CD4-positive, alpha-beta T cell treated with Interleukin-17A for 4 hours (primary cell): ENCODE results near the gene CDC14A.
A peak's percentile ranks its signal among the peaks of the same experiment; 100 is the strongest.

Source experiments
- DNase-seq: peaks from one replicate; pipeline ENCODE4 v3.0.0-alpha.2; 2020; ENCODE audit warnings: mixed read lengths

The CDC14A gene

DNA sequence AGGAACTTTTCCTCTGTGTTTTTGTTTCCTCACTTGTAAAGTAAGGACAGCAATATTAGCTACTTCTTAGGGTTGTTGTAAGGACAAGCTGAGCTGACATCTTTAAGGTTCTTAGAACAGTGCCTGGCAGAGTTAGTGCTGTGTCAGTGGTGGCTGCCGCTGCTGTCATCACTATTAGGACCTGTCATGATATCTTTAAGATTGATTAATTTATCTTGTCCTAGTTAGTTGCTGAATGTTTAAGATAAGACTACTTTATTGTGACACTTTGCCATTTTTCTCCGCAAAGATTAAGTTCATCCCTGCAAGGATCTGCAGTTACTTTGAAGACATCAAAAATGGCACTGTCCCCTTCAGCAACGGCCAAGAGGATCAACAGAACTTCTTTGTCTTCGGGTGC is 145.5 kb downstream of the CDC14A start:
- DNase-seq = no peak

DNA sequence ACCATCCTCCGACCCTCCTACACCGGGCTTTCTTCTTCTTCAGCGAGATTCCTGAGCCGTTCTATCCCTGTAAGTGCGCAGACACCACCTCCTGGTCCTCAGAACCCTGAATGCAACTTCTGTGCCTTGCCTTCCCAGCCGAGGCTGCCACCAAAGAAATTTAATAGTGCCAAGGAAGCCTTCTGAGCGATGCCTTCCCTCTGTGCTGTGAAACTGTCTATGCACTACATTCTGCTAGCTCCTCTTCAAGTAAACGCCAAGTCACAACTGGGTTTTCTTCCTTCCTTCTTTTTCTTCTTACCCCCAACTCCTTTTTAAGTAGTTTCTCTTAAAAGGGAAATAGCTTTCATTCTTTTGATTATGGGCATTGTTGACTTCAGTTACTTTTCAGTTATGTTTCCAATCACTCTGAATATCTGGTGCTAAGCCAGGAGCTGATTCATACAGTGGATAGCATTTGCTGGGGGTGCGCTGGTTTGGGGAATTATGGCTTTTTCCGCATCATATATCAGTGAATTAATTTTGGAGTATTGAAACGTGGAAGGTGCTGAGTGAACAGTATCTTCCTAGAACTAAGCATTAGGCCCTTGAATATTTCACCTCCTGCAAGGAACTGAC is 147.0 kb downstream of the CDC14A start:
- no peak for DNase-seq

DNA sequence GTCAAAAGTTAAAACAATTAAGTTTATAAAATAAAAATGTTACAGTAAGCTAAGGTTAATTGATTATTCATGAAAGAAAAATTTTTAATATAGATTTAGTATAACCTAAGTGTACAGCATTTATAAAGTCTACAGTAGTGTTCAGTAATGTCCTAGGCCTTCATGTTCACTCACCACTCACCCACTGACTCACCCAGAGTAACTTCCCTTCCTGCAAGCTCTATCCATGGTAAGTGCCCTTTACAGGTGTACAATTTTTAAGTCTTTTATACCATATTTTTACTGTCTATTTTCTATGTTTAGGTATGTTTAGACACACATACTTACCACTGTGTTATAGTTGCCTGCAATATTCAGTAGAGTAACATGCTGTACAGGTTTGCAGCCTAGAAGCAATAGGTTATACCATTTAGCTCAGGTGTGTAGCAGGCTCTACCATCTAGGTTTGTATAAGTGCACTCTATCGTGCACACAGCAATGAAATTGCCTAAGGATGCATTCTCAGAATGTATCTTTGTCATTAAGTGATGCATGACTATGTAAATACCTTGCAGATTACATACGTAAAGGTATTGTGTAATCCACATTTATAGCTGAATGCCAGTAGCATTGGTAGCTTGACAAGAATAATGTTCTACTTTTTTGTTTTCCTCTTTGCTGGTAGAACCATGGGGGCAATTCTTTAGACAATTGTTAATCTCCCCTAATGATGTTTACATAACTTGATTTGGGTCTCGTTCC is 149.9 kb downstream of the CDC14A start:
- DNase-seq = no peak

DNA sequence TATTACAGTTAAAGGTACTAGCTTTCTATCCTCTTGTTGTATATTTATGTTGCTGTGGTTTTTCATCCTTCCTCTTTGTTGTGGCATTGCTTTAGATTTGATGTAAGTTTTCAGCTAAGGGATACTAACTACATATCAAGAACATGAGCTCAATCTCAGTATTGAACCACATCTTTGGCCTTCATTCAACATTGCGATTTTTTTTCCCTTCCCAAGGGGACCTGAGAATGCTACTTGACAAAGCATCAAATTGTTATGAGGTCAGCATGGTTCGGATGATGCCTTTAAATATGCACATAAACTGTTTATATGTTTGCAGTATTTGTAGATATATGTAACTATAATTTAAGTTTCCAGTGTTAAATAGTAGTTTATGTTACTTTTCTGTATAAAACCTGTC is 153.9 kb downstream of the CDC14A start:
- DNase-seq = no peak

DNA sequence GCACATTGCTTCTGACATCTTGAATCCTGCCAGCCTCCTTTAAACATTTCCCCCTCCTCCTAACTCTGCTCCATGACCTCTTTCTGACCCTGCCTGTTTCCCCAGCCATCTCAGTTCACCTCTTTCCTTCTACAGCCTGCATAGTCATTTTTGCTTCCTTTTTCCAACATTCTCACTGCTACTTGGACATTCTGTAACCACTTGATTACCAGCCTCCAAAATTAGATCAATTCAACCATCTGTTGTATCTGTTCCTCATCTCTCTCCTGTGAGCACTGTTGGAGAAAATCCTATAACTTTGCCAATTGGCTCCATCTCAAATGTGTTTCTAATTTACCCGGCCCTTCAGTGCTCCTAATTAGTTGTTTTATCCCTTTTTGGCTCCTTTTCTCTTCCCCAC is 158.1 kb downstream of the CDC14A start:
- DNase-seq = no peak

DNA sequence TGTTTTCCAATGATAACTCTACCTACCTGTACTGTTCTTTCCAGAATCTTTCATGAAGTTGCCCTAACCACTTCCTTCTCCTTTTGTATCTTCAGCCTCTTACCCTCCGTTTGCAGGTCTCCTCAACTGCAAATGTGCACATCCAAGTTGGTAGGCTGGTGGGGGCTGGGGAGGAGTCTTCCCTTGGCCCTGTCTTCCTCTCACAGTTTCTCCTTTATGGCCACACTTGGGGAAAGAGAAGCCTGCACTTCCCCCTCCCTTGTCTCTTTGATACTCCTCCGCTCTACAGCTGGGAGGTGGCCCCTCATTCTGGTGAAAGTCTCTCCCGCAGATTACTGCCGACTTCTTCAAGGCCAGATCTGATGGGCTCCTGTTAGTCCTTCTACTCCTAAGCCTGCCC is 158.8 kb downstream of the CDC14A start:
- DNase-seq = no peak

DNA sequence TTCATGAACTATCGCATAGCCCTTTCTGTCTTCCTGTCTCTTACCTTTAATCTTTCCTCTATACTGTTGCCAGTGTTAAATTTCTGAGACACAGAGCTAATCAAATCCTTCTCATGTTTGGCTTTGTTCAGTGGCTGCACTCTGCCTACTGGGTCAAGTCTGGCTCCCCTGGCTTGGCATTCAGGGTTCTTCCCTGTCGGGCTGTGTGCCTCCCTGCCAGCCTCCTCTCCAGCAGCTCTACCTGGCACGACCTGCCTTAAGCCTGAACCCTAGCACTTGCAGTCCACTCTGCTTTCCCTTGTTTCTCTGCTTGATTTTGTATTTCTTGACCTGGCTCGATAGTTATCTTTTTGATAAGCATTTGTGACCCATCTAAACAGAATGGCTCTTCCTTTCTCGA is 159.5 kb downstream of the CDC14A start:
- no peak for DNase-seq

DNA sequence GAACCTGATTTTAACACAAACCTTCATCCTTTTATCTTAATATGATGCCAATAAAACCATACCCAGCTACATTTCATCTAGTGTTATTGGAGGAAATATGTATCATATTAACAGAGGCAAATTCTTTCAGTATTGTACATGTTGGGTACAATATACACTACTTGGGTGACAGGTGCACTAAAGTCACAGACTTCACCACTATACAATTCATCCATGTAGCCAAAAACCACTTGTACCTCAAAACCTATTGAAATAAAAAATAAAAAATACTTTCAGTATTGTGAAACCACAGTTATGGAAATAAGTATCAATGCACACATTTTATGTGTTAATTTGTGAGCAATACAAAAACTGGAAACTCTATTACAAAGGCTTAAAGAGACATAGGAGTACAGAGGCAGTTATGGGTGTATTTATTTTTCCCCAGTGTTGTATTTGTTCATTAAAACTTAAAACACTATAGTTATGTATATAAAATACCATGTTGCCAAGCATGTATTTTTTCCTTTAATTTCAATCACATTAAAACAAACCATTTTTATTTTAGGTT is 160.6 kb downstream of the CDC14A start:
- no peak for DNase-seq

DNA sequence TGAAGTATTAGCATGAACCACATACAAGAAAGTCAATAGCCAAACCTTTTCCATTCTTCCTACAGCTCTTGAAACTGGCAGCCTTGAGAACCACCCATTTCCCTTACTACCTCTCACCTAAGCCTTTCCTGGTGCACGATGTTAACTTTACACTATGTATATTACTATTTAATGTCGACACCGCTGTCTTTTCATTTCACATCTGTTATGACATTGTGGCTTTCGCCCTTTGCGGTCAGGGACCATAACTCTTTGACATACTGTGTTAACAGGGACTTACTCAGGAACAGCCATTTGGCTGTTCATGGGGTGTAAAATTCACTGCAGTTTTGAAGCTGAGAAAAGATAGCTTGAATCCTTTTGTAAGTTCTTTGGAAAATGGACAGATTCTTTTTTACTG is 164.6 kb downstream of the CDC14A start:
- no peak for DNase-seq

DNA sequence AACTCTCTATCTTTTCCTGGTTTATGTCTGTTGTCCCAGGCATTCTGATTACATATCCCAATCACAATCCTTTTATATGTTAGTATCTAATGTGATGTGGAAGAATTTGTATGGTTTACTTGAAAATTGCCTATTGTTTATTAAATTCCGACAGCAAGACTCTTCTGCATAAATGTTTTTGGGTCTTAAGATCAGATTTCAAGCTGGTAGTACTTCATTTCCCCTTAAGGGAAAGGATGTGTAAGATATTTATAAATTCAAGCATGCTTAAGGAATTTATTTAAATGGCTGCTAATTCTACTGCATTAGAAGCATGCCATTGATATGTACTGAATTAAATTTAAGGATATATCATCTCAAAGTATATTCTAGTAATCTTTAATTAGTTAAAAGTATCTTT is 165.2 kb downstream of the CDC14A start:
- DNase-seq = no peak

DNA sequence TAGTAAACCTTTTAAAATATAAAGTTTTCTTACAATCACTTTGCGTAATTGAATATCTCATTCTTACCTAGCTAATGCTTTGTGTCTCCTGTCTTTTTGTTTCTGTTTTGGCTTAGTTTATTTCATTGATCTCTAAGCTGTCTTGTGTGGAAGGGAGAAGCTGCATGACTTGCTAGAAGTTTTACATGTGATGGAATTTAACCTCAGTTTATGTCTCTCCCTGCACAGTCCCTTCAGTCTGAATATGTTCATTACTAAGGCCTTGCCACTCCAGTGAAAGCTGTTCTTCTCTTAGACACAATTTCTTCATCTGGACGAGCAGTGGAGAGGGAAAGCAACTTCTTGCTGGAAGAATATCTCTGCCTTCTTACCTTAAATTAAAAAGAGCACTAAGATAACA is 165.7 kb downstream of the CDC14A start:
- DNase-seq = no peak

DNA sequence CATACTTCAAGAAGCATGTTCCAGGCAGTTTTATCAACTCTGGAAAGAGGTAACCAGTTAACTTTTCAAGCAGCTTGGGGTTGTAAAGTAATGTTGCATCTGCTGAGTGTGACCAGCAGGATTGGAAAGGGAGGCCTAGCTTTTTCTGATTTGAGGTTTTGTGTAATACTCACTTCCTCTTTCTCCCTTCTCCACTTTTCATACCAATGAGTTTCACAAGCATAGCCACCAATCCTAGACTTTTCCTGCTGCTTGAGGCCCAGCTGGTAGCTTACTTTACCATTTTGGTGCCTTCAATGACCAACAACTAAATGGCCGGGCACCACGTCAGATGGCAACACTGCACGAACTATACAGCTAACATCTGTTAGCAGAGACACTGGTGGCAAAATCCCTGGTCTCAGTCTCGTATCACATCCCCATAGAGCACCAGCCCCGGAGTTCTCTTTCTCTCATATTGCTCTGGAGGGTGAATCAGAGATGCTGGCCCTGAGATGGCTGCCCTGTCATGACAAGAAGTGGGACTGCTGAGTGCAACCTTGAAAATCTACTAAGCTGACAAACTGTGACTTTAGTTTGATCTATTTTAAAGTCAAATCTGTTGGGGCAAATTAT is 170.8 kb downstream of the CDC14A start:
- DNase-seq = no peak

DNA sequence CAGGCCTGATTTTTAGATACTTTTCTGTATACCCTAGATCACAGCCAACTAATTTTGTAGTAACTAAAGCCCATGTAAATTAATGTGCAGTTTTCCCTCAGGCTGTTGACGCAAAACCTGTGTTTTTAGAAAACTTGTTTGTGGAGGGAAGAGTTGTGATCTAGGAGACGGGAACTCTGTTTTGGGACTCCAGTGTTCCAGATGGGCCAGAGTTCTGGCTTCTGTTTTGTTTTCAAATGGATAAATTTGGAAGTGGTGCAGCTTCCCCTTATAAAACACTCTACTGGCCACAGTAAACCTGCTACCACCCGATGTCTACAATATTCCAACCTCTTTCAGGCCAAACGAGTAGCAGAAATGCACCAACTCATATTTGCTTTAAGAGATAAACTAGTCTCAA is 172.0 kb downstream of the CDC14A start:
- no peak for DNase-seq

DNA sequence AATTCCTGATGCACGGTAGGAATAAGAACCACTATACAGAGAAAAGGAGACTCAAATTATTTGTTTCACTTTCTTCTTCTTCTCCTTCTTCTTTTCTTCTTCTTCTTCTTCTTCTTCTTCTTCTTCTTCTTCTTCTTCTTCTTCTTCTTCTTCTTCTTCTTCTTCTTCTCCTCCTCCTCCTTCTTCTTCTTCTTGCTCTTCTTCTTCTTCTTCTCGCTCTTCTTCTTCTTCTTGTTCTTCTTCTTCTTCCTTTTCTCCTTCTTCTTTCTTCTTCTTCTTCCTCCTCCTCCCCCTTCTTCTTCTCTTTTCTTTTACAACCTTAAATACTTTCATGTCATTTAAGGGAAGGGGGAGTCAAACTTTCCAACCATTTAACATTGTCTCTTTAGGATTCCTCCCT is 174.6 kb downstream of the CDC14A start:
- DNase-seq = no peak

DNA sequence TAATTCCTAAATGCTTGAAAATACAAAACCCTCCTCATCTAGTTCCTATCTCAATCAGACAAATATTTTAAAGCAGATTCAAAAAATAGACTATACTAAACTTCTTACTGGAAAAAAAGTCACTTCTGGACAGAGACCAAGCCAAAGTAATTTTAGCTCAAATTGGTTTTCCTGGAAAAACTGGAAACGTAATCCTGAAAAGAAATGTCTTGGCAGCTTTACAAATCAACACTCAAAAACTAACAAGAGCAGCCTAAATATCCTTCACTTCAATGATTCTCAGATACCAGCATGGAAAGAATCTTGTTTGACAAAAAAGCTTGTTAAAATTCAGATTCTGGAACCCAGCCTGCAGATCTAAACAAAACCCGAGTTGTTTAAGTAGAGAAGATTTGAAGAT is 176.6 kb downstream of the CDC14A start:
- no peak for DNase-seq

DNA sequence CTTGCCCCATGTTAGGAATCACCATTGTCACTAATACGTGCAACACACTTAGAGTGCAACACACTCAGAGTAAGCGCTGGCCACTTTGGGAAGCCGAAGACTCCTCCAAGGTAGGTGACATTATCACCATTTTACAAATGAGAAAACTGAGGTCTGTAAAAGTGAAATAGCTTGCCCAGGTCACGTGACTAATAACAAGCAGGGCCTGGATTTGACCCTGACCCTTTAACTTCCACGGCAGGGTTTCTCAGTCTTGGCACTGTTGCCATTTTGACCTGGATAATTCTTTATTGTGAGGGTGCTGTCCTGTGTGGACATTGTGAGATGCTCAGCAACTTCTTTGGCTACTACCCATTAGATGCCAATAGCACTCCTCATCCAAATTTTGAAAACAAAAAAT is 177.8 kb downstream of the CDC14A start:
- no peak for DNase-seq

DNA sequence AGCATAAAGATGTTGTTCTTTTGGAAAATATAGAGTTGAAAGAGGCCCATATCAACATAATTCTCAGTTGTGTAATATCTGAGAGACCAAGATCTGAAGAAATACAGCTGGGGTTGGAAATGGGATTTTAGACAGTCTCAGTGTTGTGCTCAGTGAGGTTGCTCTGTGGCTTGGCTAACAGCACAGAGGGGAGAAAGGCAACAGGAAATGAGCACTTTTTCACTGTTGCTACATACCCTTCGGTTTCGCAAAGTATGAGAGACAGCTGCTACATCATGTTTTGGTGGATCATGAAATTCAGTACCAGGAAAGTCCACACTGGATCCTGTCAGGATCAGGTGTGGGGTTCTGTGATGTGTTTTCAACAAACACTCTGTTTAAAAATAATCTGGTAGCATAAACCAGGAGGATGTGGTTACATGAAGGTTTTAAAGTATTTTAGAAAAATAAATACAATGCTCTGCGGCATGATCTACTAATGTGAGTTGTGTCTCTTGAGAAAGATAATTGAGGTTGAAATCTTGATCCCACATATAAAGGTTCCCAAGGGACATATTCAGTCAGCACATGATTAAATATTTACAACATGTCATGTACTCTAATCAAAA is 178.7 kb downstream of the CDC14A start:
- DNase-seq = peak; percentile 4

DNA sequence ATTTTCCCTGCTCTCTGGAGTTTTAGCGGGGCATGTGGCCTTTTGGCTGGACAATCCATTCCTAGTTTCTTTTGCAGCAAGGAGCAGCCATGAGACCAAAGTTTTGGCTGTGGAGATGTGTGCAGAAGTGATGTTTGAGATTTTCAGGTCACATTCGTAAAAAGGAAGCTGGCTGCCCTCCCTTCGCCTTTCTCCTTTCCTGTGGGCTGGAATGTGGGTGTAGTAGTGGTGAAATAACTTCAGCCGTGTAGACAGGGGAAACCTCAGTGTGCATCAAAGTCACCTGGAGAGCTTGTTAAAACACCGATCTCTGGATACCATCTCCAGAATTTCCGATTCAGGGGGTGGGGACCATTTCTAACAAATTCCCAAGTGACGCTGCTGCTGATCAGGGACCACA is 180.3 kb downstream of the CDC14A start:
- no peak for DNase-seq

DNA sequence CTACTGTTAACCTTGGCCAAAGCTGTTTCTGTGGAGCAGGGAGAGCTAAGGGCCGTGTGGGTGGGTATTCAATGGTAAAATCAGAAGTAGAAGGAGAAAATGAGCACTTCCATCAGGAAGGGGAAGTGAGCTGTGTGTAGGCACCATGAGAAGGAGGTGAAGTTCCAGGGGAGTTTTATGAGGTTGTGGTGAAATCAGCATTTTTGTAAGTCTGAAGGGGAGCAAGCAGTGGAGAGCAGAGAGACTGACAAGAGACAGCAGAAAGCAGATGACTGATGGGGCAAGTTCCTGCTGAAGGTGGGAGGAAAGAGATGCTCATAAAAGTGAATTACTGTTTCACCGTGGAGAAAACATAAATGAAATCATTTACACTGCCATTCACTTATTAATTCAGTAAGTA is 183.0 kb downstream of the CDC14A start:
- no peak for DNase-seq

DNA sequence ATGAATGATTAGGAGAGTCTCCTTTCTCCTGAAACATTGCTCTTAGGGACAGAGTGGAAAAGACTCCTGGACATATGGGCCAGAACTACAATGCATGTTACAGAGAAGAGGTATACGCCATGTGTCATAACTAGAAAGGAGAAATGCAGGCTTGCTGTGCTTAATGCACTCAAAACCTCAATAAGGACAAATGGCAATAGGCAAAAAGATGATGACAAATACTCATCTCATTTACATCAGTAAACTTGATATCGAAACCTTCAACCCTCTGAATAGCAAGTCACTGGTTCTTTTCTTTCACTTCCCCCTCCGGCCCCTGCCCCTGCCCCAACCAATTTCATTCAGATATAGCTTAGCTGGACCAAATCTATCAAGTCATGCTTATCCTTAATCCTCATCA is 183.7 kb downstream of the CDC14A start:
- DNase-seq = no peak

DNA sequence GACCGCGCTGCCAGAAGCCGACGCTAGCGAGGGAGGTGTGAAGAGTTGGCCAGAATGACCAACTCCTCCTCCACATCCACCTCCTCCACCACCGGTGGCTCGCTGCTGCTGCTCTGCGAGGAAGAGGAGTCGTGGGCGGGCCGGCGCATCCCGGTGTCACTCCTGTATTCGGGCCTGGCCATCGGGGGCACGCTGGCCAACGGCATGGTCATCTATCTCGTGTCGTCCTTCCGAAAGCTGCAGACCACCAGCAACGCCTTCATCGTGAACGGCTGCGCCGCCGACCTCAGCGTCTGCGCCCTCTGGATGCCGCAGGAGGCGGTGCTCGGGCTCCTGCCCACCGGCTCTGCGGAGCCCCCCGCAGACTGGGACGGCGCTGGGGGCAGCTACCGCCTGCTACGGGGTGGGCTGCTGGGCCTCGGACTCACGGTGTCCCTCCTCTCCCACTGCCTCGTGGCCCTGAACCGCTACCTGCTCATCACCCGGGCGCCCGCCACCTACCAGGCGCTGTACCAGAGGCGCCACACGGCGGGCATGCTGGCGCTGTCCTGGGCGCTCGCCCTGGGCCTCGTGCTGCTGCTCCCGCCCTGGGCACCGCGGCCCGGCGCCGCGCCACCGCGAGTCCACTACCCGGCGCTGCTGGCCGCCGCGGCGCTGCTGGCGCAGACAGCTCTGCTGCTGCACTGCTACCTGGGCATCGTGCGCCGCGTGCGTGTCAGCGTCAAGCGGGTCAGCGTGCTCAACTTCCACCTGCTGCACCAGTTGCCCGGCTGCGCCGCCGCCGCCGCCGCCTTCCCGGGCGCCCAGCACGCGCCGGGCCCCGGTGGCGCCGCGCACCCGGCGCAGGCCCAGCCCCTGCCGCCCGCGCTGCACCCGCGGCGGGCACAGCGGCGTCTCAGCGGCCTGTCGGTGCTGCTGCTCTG is 186.9 kb downstream of the CDC14A start:
- peak; percentile 29 for DNase-seq

DNA sequence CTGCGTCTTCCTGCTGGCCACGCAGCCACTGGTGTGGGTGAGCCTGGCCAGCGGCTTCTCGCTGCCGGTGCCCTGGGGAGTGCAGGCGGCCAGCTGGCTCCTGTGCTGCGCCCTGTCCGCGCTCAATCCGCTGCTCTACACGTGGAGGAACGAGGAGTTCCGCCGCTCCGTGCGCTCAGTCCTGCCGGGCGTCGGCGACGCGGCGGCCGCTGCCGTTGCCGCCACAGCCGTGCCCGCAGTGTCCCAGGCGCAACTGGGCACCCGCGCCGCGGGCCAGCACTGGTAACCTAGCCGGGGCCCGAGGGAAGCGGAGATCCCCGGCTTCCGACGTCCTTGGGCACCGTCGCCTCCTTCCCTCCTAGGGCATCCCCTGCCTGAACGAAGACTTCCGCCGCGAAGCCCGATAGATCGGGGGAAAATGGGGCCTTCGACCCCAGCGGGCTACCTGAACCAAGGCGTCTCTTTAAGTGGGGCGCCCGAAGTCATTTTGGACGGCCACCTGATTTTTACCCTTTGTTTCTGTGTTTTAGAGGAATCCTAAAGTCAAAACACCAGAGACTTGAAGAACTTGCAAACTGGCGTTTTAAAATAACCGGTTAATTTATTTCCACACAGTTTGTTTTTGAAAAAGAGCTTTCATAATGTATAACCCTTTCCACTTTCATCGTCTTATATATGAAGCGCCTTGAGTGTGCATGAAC is 187.7 kb downstream of the CDC14A start:
- DNase-seq = peak; percentile 9
